ENCODE data around the gene EDAR. TPM values are rescaled to one million over a fixed set of nuclear protein-coding genes. Genes with fewer than 3 reads are reported as not detected.

The EDAR gene
- total and polyA plus RNA-seq, 9 of the 15 experiments (the other 6 are each of a cell fraction or from before 2014, with no cell fraction given), result 0.01 TPM; not detected in 8

DNA sequence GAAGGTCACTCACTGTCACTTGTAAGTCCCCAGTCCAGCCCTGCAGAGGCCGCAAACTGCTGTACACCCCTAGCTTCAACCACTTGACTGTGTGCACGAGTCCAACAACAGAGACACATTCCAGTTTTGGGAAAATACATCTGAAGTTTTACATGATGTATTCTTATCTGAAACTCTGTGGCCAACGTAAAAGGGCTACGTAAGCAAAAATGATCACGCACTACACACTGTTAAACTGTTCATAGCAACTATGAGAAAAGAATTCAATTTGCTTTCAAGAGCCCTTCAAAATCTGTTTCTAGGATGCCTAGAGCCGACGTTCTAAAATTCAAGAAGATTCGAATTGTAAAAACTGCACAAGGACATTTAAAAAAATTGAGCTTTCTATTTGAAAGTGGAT lies 26.0 kb downstream of the EDAR start:
- Histone ChIP-seq H3K4me2 (ENCODE audit: insufficient read depth, low read length) (no peak overlapping the region), H3K36me3 (ENCODE audit: control insufficient read depth, insufficient read depth, low read length) (no peaks in the 10 kb centered on the region), H3K27me3 (ENCODE audit: control insufficient read depth in 2 of 2, insufficient read depth in 2 of 2, low read length in 2 of 2) (peaks cover 12 to 61% of the 10 kb centered on the region in 2 experiments), H4K20me1 (replicated peaks; ENCODE audit: control insufficient read depth, insufficient read depth, low read length) (no peaks in the 10 kb centered on the region; the same call in 1 of the 2 replicates), H3K9me3 (replicated peaks; ENCODE audit: control insufficient read depth, insufficient read depth, low read depth, low read length) (no peaks in the 10 kb centered on the region), H3K27ac (ENCODE audit: extremely low read depth, low read depth, low read length) (no peak overlapping the region), H3K4me1 (replicated peaks in 1 of 2; ENCODE audit: control insufficient read depth in 2 of 2, insufficient read depth in 2 of 2, low read length in 2 of 2) (no peaks in the 10 kb centered on the region), H3K79me2 (ENCODE audit: control insufficient read depth, insufficient read depth, low read length) (no peaks in the 10 kb centered on the region), H3K9ac (ENCODE audit: insufficient read depth in 1 of 2, low read depth in 2 of 2, low read length in 2 of 2) (no peak overlapping the region), H3K9me1 (ENCODE audit: control insufficient read depth, insufficient read depth, low read length) (no peaks in the 10 kb centered on the region), H2AFZ (ENCODE audit: low read depth, low read length) (no peak overlapping the region), H3K4me3 (no peak overlapping the region)
- intact Hi-C loops (cut with micrococcal nuclease), result no loop called here
- in situ Hi-C loops (cut with MboI), result no loop called here
- BruUV-seq (replicated peaks), result no TSS peak
- CTCF ChIA-PET (ENCODE audit: low intra/inter-chr PET ratio), result no interaction called here
- TF ChIP-seq NRF1 (conservative IDR thresholded peaks at IDR 0.05 in 1 of 2, IDR thresholded peaks at IDR 0.05 in 1 of 2) (no peak), PTTG1 (tag; IDR thresholded peaks at IDR 0.05; ENCODE audit: low read depth) (no peak), MAFK (IDR thresholded peaks at IDR 0.05; ENCODE audit: low read length) (peak; percentile 43; the same call in 1 of the 2 replicates), ZNF316 (IDR thresholded peaks at IDR 0.05) (peak; percentile 54), MAFG (tag; conservative IDR thresholded peaks at IDR 0.05) (peak; percentile 66), ZNF507 (tag; conservative IDR thresholded peaks at IDR 0.05) (no peak), POLR2AphosphoS5 (IDR thresholded peaks at IDR 0.05; ENCODE audit: control insufficient read depth, insufficient read depth, low read depth, low read length) (no peak), NR4A1 (CRISPR knock-in tag; IDR thresholded peaks at IDR 0.05) (no peak), NR4A1 (tag; IDR thresholded peaks at IDR 0.05) (no peak), C11orf30 (IDR thresholded peaks at IDR 0.05; ENCODE audit: low read depth) (peak; percentile 32; the same call in 1 of the 2 replicates), MAFF (IDR thresholded peaks at IDR 0.05; ENCODE audit: low read length) (peak; percentile 53), CHD1 (IDR thresholded peaks at IDR 0.05; ENCODE audit: low read length) (no peak), CBX8 (IDR thresholded peaks at IDR 0.05; ENCODE audit: borderline replicate concordance, extremely low read depth, low read depth, low read length, poor library complexity, severe bottlenecking) (no peak)
- TF ChIP-seq, protein P1, sequence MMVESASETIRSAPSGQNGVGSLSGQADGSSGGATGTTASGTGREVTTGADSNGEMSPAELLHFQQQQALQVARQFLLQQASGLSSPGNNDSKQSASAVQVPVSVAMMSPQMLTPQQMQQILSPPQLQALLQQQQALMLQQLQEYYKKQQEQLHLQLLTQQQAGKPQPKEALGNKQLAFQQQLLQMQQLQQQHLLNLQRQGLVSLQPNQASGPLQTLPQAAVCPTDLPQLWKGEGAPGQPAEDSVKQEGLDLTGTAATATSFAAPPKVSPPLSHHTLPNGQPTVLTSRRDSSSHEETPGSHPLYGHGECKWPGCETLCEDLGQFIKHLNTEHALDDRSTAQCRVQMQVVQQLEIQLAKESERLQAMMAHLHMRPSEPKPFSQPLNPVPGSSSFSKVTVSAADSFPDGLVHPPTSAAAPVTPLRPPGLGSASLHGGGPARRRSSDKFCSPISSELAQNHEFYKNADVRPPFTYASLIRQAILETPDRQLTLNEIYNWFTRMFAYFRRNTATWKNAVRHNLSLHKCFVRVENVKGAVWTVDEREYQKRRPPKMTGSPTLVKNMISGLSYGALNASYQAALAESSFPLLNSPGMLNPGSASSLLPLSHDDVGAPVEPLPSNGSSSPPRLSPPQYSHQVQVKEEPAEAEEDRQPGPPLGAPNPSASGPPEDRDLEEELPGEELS (CRISPR knock-in tag; IDR thresholded peaks at IDR 0.05; ENCODE audit: borderline replicate concordance), result no peak
- FAIRE-seq (no peak), ATAC-seq (no peak), DNase-seq (ENCODE audit: extremely low read depth in 1 of 4, low spot score in 3 of 4) (no peak)
- 4% methylated on average over 8 of the region's 8 CpGs for WGBS (ENCODE audit: insufficient coverage, low coverage, missing lambda C conversion rate)
- POLR2A ChIA-PET, result no interaction called here

All from K562 (cell line).